Uterus (tissue), 2 donors: Measurements from ENCODE around the gene PAPOLB.

ENCODE experiments used
- CTCF ChIP-seq, 4 experiments: fragments of 200-600 bp in 2 of 4; fragments of 450-650 bp in 2 of 4; sonication (generic) in 2 of 4; IDR thresholded peaks; one replicate each; pipeline ENCODE4 v1.5.1; 2016 to 2019; ENCODE audit warnings: antibody characterized with exemption in 4 of 4, mild to moderate bottlenecking in 2 of 4, moderate library complexity in 1 of 4
- POLR2A ChIP-seq, 2 donors: fragments of 450-650 bp; IDR thresholded peaks; one replicate each; pipeline ENCODE4 v1.6.1; 2016; ENCODE audit warnings: antibody characterized with exemption in 2 of 2, mild to moderate bottlenecking in 1 of 2, moderate library complexity in 1 of 2

GRCh38 chr7:4884164-4884563 lies 22.3 kb upstream of the PAPOLB start:
- TF ChIP-seq CTCF (IDR thresholded peaks at IDR 0.05) (no peak), POLR2A (IDR thresholded peaks at IDR 0.05) (no peak)
